Measurements from ENCODE around the gene CLEC18A.

GRCh38 chr16:69929480-69929879 lies 21.7 kb upstream of the CLEC18A start:
- TF ChIP-seq, protein P1, sequence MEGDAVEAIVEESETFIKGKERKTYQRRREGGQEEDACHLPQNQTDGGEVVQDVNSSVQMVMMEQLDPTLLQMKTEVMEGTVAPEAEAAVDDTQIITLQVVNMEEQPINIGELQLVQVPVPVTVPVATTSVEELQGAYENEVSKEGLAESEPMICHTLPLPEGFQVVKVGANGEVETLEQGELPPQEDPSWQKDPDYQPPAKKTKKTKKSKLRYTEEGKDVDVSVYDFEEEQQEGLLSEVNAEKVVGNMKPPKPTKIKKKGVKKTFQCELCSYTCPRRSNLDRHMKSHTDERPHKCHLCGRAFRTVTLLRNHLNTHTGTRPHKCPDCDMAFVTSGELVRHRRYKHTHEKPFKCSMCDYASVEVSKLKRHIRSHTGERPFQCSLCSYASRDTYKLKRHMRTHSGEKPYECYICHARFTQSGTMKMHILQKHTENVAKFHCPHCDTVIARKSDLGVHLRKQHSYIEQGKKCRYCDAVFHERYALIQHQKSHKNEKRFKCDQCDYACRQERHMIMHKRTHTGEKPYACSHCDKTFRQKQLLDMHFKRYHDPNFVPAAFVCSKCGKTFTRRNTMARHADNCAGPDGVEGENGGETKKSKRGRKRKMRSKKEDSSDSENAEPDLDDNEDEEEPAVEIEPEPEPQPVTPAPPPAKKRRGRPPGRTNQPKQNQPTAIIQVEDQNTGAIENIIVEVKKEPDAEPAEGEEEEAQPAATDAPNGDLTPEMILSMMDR (IDR thresholded peaks at IDR 0.05) = no peak
- TF ChIP-seq ZFX (IDR thresholded peaks at IDR 0.05; ENCODE audit: borderline replicate concordance) = no peak
